ENCODE measurements around the gene ARFGEF3.

DNA sequence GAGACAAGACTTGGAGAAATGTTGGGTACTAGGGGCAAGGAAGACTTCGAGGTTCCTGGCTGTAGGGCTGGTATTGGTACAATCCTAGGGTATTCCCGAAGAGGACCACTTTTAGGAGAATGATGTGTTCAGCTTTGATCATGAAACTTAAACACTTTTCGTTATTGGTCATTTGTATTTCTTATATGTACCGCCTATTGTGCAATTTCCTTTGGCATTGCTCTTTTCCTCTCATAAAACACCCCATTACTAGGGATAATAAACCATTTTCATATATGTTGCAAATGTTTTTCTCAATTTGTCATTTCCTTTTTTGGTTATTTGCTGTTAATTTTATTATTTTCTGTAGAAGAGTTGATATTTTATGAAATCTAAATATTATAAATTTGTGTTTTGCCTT, 18.9 kb upstream of the ARFGEF3 start:
- TF ChIP-seq, protein P1, sequence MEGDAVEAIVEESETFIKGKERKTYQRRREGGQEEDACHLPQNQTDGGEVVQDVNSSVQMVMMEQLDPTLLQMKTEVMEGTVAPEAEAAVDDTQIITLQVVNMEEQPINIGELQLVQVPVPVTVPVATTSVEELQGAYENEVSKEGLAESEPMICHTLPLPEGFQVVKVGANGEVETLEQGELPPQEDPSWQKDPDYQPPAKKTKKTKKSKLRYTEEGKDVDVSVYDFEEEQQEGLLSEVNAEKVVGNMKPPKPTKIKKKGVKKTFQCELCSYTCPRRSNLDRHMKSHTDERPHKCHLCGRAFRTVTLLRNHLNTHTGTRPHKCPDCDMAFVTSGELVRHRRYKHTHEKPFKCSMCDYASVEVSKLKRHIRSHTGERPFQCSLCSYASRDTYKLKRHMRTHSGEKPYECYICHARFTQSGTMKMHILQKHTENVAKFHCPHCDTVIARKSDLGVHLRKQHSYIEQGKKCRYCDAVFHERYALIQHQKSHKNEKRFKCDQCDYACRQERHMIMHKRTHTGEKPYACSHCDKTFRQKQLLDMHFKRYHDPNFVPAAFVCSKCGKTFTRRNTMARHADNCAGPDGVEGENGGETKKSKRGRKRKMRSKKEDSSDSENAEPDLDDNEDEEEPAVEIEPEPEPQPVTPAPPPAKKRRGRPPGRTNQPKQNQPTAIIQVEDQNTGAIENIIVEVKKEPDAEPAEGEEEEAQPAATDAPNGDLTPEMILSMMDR (IDR thresholded peaks at IDR 0.05): no peak
- TF ChIP-seq ZFX (IDR thresholded peaks at IDR 0.05; ENCODE audit: borderline replicate concordance): no peak

All from 22Rv1 (cell line).